Retinal pigment epithelial cell (primary cell): ENCODE results near the gene RLF.
A peak's percentile ranks its signal among the peaks of the same experiment; 100 is the strongest.
"Not testable (repeated sequence)": the region's sequence is repeated elsewhere in the genome, so short reads cannot be mapped to it uniquely, and the experiment has no call there.

ENCODE experiments used
- DNase-seq: peaks from one replicate; pipeline ENCODE4 v3.0.0-alpha.2; 2010; ENCODE audit warnings: low read depth
- H3K4me3 ChIP-seq: 2 replicates; pipeline ENCODE4 v1.5.1; 2011; ENCODE audit warnings: mild to moderate bottlenecking, low read length, control low read depth, moderate library complexity
- CTCF ChIP-seq: conservative IDR thresholded peaks from 2 replicates; pipeline ENCODE4 v1.5.1; 2011; ENCODE audit warnings: low read depth, low read length, control low read depth, inconsistent platforms

The RLF gene

GRCh38 chr1:40162753-40163441 lies 1.7 kb downstream of the RLF start:
- H3K4me3 ChIP-seq: peak overlapping the region; percentile 88
- no peak for TF ChIP-seq CTCF
- DNase-seq: no peak

- no peak for TF ChIP-seq CTCF
- H3K4me3 ChIP-seq: no peak overlapping the region
- no peak for DNase-seq
Measured at GRCh38 chr1:40167317-40167716, 6.1 kb downstream of the RLF start.

GRCh38 chr1:40171036-40171435 lies 9.8 kb downstream of the RLF start:
- DNase-seq: no peak
- no peak overlapping the region for H3K4me3 ChIP-seq
- no peak for TF ChIP-seq CTCF

- DNase-seq: no peak
- no peak for TF ChIP-seq CTCF
- H3K4me3 ChIP-seq: no peak overlapping the region
Measured at GRCh38 chr1:40174788-40175187, 13.6 kb downstream of the RLF start.

- not testable (repeated sequence) for DNase-seq, H3K4me3 ChIP-seq
Measured at GRCh38 chr1:40176989-40177388, 15.8 kb downstream of the RLF start.

- no peak overlapping the region for H3K4me3 ChIP-seq
- TF ChIP-seq CTCF: no peak
- no peak for DNase-seq
Measured at GRCh38 chr1:40178200-40178599, 17.0 kb downstream of the RLF start.

- DNase-seq: no peak
Measured at GRCh38 chr1:40179496-40180089, 18.4 kb downstream of the RLF start.

More at GRCh38 chr1:40179496-40180089, 18.4 kb downstream of the RLF start:
- TF ChIP-seq CTCF: no peak
- H3K4me3 ChIP-seq: no peak overlapping the region
